BE2C (cell line): Measurements from ENCODE around the gene DOC2B.
"Not testable (repeated sequence)": the region's sequence is repeated elsewhere in the genome, so short reads cannot be mapped to it uniquely, and the experiment has no call there.

ENCODE experiments used
- DNase-seq: peaks from one replicate; pipeline ENCODE4 v3.0.0-alpha.2; 2020
- H3K27me3 ChIP-seq: fragments of 250-450 bp; sonication (Bioruptor Pico); 2 replicates; pipeline ENCODE4 v1.5.1; 2020; ENCODE audit warnings: mild to moderate bottlenecking
- H3K36me3 ChIP-seq: fragments of 250-450 bp; sonication (Bioruptor Pico); 2 replicates; pipeline ENCODE4 v1.5.1; 2020; ENCODE audit warnings: mild to moderate bottlenecking
- H3K4me1 ChIP-seq: fragments of 250-450 bp; sonication (Bioruptor Pico); 2 replicates; pipeline ENCODE4 v1.5.1; 2020
- H3K4me3 ChIP-seq: 2 replicates; pipeline ENCODE4 v1.5.1; 2011; ENCODE audit warnings: low read depth, low read length
- H3K9me3 ChIP-seq: fragments of 250-450 bp; sonication (Bioruptor Pico); 2 replicates; pipeline ENCODE4 v1.5.1; 2020
- TF ChIP-seq, protein P1 (sequence below): IDR thresholded peaks from 2 replicates; pipeline ENCODE4 v1.5.1; 2012; ENCODE audit warnings: mild to moderate bottlenecking, low read depth, low read length

DOC2B gene

DNA sequence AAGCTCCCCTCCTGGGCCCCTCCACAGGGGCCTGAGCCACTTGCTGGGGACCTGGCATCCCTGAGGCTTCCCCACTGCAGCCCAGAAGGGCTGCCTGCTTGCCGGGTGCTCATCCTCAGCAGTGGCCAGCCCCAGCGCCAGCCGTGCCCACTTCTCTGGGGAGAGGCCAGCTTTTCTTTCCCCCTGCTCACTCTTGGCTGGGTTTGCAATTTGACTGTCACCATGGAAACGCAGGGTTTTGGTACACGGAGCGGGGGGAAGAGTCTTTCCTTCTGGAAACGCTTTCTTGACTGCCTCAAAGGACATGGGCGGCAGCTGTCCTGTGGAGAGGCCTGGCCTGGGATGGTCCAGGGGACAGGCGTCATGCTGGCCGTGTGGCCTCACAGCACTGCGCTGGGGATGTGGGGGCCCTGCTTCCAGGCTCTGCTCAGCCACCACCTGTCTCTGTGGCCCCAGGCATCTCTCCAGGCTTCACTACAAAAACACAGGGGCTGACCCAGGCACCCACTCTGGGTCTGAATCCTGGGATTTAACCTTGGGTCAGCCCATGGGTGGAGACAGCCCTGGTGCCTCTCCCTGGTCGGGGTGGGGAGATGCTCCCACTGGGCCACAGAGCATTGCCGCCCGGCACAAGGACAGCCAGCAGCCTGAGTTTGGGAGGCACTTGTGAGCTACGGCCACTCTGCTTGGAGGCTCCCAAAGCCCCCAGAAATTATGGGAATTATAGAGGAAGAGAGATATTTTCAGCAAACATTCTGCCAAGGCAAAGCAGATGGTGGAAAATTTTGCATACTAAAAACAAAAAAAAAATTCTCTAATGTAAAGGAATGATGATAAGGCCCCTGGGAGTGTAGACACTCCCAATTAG lies 45.9 kb upstream of the DOC2B start:
- TF ChIP-seq, protein P1, sequence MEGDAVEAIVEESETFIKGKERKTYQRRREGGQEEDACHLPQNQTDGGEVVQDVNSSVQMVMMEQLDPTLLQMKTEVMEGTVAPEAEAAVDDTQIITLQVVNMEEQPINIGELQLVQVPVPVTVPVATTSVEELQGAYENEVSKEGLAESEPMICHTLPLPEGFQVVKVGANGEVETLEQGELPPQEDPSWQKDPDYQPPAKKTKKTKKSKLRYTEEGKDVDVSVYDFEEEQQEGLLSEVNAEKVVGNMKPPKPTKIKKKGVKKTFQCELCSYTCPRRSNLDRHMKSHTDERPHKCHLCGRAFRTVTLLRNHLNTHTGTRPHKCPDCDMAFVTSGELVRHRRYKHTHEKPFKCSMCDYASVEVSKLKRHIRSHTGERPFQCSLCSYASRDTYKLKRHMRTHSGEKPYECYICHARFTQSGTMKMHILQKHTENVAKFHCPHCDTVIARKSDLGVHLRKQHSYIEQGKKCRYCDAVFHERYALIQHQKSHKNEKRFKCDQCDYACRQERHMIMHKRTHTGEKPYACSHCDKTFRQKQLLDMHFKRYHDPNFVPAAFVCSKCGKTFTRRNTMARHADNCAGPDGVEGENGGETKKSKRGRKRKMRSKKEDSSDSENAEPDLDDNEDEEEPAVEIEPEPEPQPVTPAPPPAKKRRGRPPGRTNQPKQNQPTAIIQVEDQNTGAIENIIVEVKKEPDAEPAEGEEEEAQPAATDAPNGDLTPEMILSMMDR, result no peak
- Histone ChIP-seq H3K36me3 (no peaks in the 10 kb centered on the region), H3K4me1 (no peaks in the 10 kb centered on the region), H3K9me3 (no peaks in the 10 kb centered on the region), H3K27me3 (no peaks in the 10 kb centered on the region), H3K4me3 (no peak overlapping the region)
- DNase-seq, result no peak

DNA sequence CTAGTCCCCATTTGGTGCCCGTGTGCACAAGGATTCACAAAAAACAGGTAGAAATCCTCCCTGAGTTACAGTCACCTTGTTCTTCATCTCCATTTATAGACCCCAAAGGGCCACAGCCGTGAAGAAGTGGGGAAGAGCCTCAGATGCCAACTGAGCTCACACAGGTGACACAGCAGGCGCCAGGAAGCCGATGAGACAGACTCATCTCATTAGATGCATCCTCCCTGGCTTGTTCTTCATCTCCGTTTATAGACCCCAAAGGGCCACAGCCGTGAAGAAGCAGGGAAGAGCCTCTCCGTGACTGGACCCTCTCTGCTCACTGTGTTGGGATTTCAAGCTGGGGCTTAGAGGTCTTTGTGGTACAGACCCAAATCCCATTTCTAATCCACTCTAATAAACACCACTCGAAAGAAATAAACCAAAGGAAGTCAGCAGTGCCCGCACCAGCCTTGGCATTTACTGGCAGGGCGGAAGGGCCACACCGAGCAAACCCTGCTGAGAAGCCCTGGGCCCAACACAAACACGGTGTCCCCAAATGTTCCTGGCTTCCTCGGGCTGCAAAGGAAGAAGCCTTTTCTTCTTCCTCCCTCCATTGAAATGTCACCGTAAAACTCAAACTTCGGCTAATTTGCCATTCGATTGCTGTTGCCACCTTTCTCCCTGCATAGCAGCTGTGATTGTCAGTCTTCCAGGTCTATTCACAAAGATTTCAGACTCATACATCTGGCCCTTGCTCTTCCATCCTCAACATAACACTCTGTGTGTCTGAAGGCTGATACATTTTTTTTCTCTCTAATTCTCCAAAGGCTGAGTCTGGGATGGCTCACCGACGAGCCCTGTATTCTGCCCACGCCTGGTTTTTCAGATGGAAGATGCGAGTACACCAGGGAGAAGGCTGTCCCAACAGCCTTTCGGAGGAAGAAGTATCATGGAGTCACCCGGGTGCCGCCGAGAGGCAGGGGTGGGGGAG lies 44.9 kb upstream of the DOC2B start:
- DNase-seq, result no peak
- Histone ChIP-seq H3K27me3 (no peaks in the 10 kb centered on the region), H3K9me3 (no peaks in the 10 kb centered on the region), H3K4me3 (no peak overlapping the region), H3K36me3 (no peaks in the 10 kb centered on the region), H3K4me1 (no peaks in the 10 kb centered on the region)
- TF ChIP-seq, protein P1, result no peak

DNA sequence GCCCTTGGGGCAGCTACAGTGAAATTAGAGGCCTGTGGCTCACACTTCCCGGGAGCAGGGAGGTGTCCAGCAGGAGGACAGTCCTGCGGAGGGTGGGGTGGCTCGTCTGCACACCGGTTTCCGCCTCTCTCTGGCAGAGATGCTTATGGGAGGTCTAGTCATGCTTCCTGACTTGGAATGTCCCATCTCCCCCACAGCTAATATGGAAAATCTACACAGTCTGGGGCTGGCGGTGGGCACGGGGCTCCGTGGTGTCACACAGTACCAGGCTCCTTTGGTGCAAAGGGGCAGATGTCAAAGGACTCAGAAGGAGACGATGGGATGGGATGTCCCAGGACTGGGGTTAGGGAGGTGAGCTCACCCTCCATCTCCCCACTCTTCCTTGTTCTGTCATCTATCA lies 44.1 kb upstream of the DOC2B start:
- H3K9me3 ChIP-seq, result no peaks in the 10 kb centered on the region
- DNase-seq, result no peak
- no peaks in the 10 kb centered on the region for H3K27me3 ChIP-seq
- H3K4me1 ChIP-seq, result no peaks in the 10 kb centered on the region
- TF ChIP-seq, protein P1, result no peak
- H3K4me3 ChIP-seq, result no peak overlapping the region
- H3K36me3 ChIP-seq, result no peaks in the 10 kb centered on the region

DNA sequence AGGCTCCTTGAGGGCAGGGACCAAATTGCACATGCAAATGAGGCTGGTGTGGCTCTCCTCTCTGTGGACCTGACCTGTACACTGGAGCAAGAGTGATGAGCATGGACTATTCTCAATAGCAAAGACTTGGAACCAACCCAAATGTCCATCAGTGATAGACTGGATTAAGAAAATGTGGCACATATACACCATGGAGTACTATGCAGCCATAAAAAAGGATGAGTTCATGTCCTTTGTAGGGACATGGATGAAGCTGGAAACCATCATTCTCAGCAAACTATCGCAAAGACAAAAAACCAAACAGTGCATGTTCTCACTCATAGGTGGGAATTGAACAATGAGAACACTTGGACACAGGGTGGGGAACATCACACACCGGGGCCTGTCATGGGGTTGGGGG lies 43.1 kb upstream of the DOC2B start:
- not testable (repeated sequence) for H3K9me3 ChIP-seq, H3K4me1 ChIP-seq, DNase-seq, H3K4me3 ChIP-seq, H3K27me3 ChIP-seq, H3K36me3 ChIP-seq

DNA sequence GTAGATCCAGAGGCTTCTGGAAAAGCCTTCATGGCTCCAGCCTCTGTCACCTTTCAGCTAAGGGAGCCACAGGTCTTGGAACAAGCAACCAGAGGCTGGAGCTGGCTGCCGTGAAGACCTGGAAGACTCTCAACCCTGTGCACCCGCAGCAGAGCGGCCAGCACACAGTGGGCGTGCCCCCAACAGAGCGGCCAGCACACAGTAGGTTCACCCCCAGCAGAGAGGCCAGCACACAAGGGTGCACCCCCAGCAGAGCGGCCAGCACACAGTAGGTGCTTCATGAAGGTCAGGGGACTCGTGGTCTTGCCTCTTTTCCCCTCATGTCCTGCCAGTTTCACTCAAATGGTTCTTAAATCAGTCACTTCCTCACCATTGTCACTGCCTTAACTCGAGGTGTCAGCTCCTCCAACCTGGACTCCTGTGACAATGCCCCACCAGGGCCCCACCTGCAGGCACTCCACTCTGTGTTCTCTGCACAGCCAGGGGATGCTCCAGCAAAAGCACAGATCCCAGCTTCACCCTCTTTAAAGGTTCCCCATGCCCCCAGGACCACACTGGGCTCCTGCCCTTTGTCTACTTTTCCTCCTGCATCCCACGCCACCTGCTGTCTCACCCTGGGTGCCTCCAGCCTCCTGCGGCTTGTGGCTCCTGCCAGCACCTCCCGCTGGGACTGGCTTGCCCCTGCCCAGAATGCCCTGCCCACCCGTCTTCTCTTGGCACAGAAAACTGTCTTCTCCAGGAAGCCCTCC lies 42.4 kb upstream of the DOC2B start:
- Histone ChIP-seq H3K4me3 (no peak overlapping the region), H3K9me3 (no peaks in the 10 kb centered on the region), H3K27me3 (no peaks in the 10 kb centered on the region), H3K36me3 (no peaks in the 10 kb centered on the region), H3K4me1 (no peaks in the 10 kb centered on the region)
- TF ChIP-seq, protein P1, result no peak
- no peak for DNase-seq

DNA sequence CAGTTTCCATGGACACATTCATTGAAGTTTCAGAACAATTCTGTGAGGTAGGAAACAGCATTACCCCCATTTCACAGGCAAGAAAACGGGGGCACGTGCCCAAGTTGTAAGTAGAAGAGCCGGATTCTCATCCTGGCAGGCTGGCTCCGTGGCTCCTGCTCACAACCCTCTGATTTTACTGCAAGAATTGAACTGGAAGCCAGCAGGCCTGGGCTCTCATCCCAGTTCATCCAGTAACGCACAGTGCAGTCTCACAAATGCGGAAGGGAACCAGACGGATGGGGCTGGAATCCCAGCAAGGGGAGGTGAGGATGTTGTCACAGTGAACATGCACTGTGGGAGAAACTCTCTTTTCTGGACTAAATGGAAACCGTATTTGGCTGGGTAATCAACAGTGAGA lies 40.7 kb upstream of the DOC2B start:
- no peak for DNase-seq
- no peaks in the 10 kb centered on the region for H3K36me3 ChIP-seq

More for the DNA sequence above, 40.7 kb upstream of the DOC2B start:
- no peaks in the 10 kb centered on the region for H3K27me3 ChIP-seq
- no peak overlapping the region for H3K4me3 ChIP-seq
- TF ChIP-seq, protein P1, result no peak
- H3K4me1 ChIP-seq, result no peaks in the 10 kb centered on the region
- H3K9me3 ChIP-seq, result no peaks in the 10 kb centered on the region
